Measurements from ENCODE around the gene RAPGEF4. TPM values are rescaled to one million over a fixed set of nuclear protein-coding genes. Genes with fewer than 3 reads are reported as not detected.

The RAPGEF4 gene
- total RNA-seq, 1 donor from 2014 or later = 0.57 TPM

- Mint-ChIP-seq H3K36me3 (ENCODE audit: low read depth) (no peaks in the 10 kb centered on the region), H3K27ac (ENCODE audit: unreplicated experiment) (no peak overlapping the region), H3K4me1 (ENCODE audit: low read depth) (peaks cover 43% of the 10 kb centered on the region), H3K27me3 (ENCODE audit: low read depth) (no peaks in the 10 kb centered on the region), H3K9me3 (ENCODE audit: low read depth) (no peaks in the 10 kb centered on the region), H3K4me3 (ENCODE audit: unreplicated experiment) (no peak overlapping the region)
- no peak for DNase-seq (ENCODE audit: low spot score)
- no peak for TF ChIP-seq CTCF (IDR thresholded peaks at IDR 0.05)
These were observed 264.2 kb downstream of the RAPGEF4 start for GRCh38 chr2:172999641-173000386.

- no peak for TF ChIP-seq CTCF (IDR thresholded peaks at IDR 0.05)
- Mint-ChIP-seq H3K36me3 (ENCODE audit: low read depth) (no peaks in the 10 kb centered on the region), H3K9me3 (ENCODE audit: low read depth) (no peaks in the 10 kb centered on the region), H3K27ac (ENCODE audit: unreplicated experiment) (no peak overlapping the region), H3K27me3 (ENCODE audit: low read depth) (no peaks in the 10 kb centered on the region), H3K4me3 (ENCODE audit: unreplicated experiment) (no peak overlapping the region), H3K4me1 (ENCODE audit: low read depth) (peaks cover 21% of the 10 kb centered on the region)
- no peak for DNase-seq (ENCODE audit: low spot score)
These were observed 266.3 kb downstream of the RAPGEF4 start for GRCh38 chr2:173001664-173002604.

- Mint-ChIP-seq H3K36me3 (ENCODE audit: low read depth) (no peaks in the 10 kb centered on the region), H3K4me3 (ENCODE audit: unreplicated experiment) (no peak overlapping the region), H3K4me1 (ENCODE audit: low read depth) (peaks cover 17% of the 10 kb centered on the region), H3K9me3 (ENCODE audit: low read depth) (no peaks in the 10 kb centered on the region), H3K27me3 (ENCODE audit: low read depth) (no peaks in the 10 kb centered on the region), H3K27ac (ENCODE audit: unreplicated experiment) (no peak overlapping the region)
- no peak for TF ChIP-seq CTCF (IDR thresholded peaks at IDR 0.05)
- no peak for DNase-seq (ENCODE audit: low spot score)
These were observed 267.3 kb downstream of the RAPGEF4 start for GRCh38 chr2:173002751-173003541.

- no peak for TF ChIP-seq CTCF (IDR thresholded peaks at IDR 0.05)
These were observed 273.1 kb downstream of the RAPGEF4 start for GRCh38 chr2:173008786-173009185.

GRCh38 chr2:173010233-173010632, 274.6 kb downstream of the RAPGEF4 start:
- Mint-ChIP-seq H3K4me1 (ENCODE audit: low read depth) (no peaks in the 10 kb centered on the region), H3K27me3 (ENCODE audit: low read depth) (no peaks in the 10 kb centered on the region), H3K4me3 (ENCODE audit: unreplicated experiment) (no peak overlapping the region), H3K27ac (ENCODE audit: unreplicated experiment) (no peak overlapping the region), H3K36me3 (ENCODE audit: low read depth) (no peaks in the 10 kb centered on the region), H3K9me3 (ENCODE audit: low read depth) (no peaks in the 10 kb centered on the region)
- no peak for DNase-seq (ENCODE audit: low spot score)
- no peak for TF ChIP-seq CTCF (IDR thresholded peaks at IDR 0.05)

More at GRCh38 chr2:173008786-173009185, 273.1 kb downstream of the RAPGEF4 start:
- Mint-ChIP-seq H3K4me3 (ENCODE audit: unreplicated experiment) (no peak overlapping the region), H3K9me3 (ENCODE audit: low read depth) (no peaks in the 10 kb centered on the region), H3K36me3 (ENCODE audit: low read depth) (no peaks in the 10 kb centered on the region), H3K4me1 (ENCODE audit: low read depth) (no peaks in the 10 kb centered on the region), H3K27ac (ENCODE audit: unreplicated experiment) (no peak overlapping the region), H3K27me3 (ENCODE audit: low read depth) (no peaks in the 10 kb centered on the region)
- DNase-seq (ENCODE audit: low spot score) = no peak
